ENCODE measurements around the gene MAGEF1.
A peak's percentile ranks its signal among the peaks of the same experiment; 100 is the strongest.

Gene MAGEF1

GRCh38 chr3:184688251-184688881 is 23.5 kb downstream of the MAGEF1 start:
- no peak overlapping the region for H3K4me3 ChIP-seq (ENCODE audit: low read depth, low read length)
- no peaks in the 10 kb centered on the region for H3K36me3 ChIP-seq (ENCODE audit: insufficient read depth, low read length)
- no peak overlapping the region for H2AFZ ChIP-seq (ENCODE audit: low read length, unreplicated experiment)
- 0 out of 2 replicates have a peak overlapping the region, but pooled peaks have one; percentile 22 for H3K27ac ChIP-seq (ENCODE audit: low read depth, low read length)
- peaks cover 16% of the 10 kb centered on the region for H3K4me1 ChIP-seq (ENCODE audit: control insufficient read depth, insufficient read depth, low read length, unreplicated experiment)
- H3K79me2 ChIP-seq (ENCODE audit: control insufficient read depth, insufficient read depth, low read length, unreplicated experiment): no peaks in the 10 kb centered on the region
- H3K27me3 ChIP-seq (ENCODE audit: insufficient read depth, low read length): peaks cover 5% of the 10 kb centered on the region; the same call in 1 of the 2 replicates

GRCh38 chr3:184687363-184688015 is 24.4 kb downstream of the MAGEF1 start:
- Histone ChIP-seq H3K79me2 (ENCODE audit: control insufficient read depth, insufficient read depth, low read length, unreplicated experiment) (no peaks in the 10 kb centered on the region), H3K27me3 (ENCODE audit: insufficient read depth, low read length) (peaks cover 7% of the 10 kb centered on the region; the same call in 1 of the 2 replicates), H3K4me1 (ENCODE audit: control insufficient read depth, insufficient read depth, low read length, unreplicated experiment) (peaks cover 16% of the 10 kb centered on the region), H2AFZ (ENCODE audit: low read length, unreplicated experiment) (no peak overlapping the region), H3K4me3 (ENCODE audit: low read depth, low read length) (no peak overlapping the region), H3K27ac (ENCODE audit: low read depth, low read length) (no peak overlapping the region), H3K36me3 (ENCODE audit: insufficient read depth, low read length) (no peaks in the 10 kb centered on the region)

- H3K4me1 ChIP-seq (ENCODE audit: control insufficient read depth, insufficient read depth, low read length, unreplicated experiment): peaks cover 16% of the 10 kb centered on the region
- H3K4me3 ChIP-seq (ENCODE audit: low read depth, low read length): no peak overlapping the region
- H3K27ac ChIP-seq (ENCODE audit: low read depth, low read length): no peak overlapping the region
- H3K27me3 ChIP-seq (ENCODE audit: insufficient read depth, low read length): peaks cover 7% of the 10 kb centered on the region; the same call in 1 of the 2 replicates
- H3K36me3 ChIP-seq (ENCODE audit: insufficient read depth, low read length): no peaks in the 10 kb centered on the region
- H2AFZ ChIP-seq (ENCODE audit: low read length, unreplicated experiment): no peak overlapping the region
- H3K79me2 ChIP-seq (ENCODE audit: control insufficient read depth, insufficient read depth, low read length, unreplicated experiment): no peaks in the 10 kb centered on the region
Measured at GRCh38 chr3:184685646-184686045, 26.2 kb downstream of the MAGEF1 start.

GRCh38 chr3:184685055-184685454 is 26.8 kb downstream of the MAGEF1 start:
- H3K4me3 ChIP-seq (ENCODE audit: low read depth, low read length): no peak overlapping the region
- H3K4me1 ChIP-seq (ENCODE audit: control insufficient read depth, insufficient read depth, low read length, unreplicated experiment): peaks cover 16% of the 10 kb centered on the region
- H3K27me3 ChIP-seq (ENCODE audit: insufficient read depth, low read length): peaks cover 7% of the 10 kb centered on the region; the same call in 1 of the 2 replicates
- H2AFZ ChIP-seq (ENCODE audit: low read length, unreplicated experiment): no peak overlapping the region
- H3K36me3 ChIP-seq (ENCODE audit: insufficient read depth, low read length): no peaks in the 10 kb centered on the region
- H3K79me2 ChIP-seq (ENCODE audit: control insufficient read depth, insufficient read depth, low read length, unreplicated experiment): no peaks in the 10 kb centered on the region
- H3K27ac ChIP-seq (ENCODE audit: low read depth, low read length): no peak overlapping the region

- H2AFZ ChIP-seq (ENCODE audit: low read length, unreplicated experiment): no peak overlapping the region
- no peaks in the 10 kb centered on the region for H3K79me2 ChIP-seq (ENCODE audit: control insufficient read depth, insufficient read depth, low read length, unreplicated experiment)
- H3K36me3 ChIP-seq (ENCODE audit: insufficient read depth, low read length): no peaks in the 10 kb centered on the region
- peaks cover 7% of the 10 kb centered on the region; the same call in 1 of the 2 replicates for H3K27me3 ChIP-seq (ENCODE audit: insufficient read depth, low read length)
- H3K4me3 ChIP-seq (ENCODE audit: low read depth, low read length): no peak overlapping the region
- H3K4me1 ChIP-seq (ENCODE audit: control insufficient read depth, insufficient read depth, low read length, unreplicated experiment): peaks cover 14% of the 10 kb centered on the region
- H3K27ac ChIP-seq (ENCODE audit: low read depth, low read length): no peak overlapping the region
Measured at GRCh38 chr3:184683900-184684560, 27.8 kb downstream of the MAGEF1 start.

GRCh38 chr3:184683234-184683633 is 28.6 kb downstream of the MAGEF1 start:
- Histone ChIP-seq H2AFZ (ENCODE audit: low read length, unreplicated experiment) (no peak overlapping the region), H3K36me3 (ENCODE audit: insufficient read depth, low read length) (no peaks in the 10 kb centered on the region), H3K27ac (ENCODE audit: low read depth, low read length) (no peak overlapping the region), H3K4me3 (ENCODE audit: low read depth, low read length) (no peak overlapping the region), H3K27me3 (ENCODE audit: insufficient read depth, low read length) (peaks cover 7% of the 10 kb centered on the region; the same call in 1 of the 2 replicates), H3K79me2 (ENCODE audit: control insufficient read depth, insufficient read depth, low read length, unreplicated experiment) (no peaks in the 10 kb centered on the region), H3K4me1 (ENCODE audit: control insufficient read depth, insufficient read depth, low read length, unreplicated experiment) (peaks cover 6% of the 10 kb centered on the region)

GRCh38 chr3:184682671-184683070 is 29.2 kb downstream of the MAGEF1 start:
- peaks cover under 1% of the 10 kb centered on the region for H3K4me1 ChIP-seq (ENCODE audit: control insufficient read depth, insufficient read depth, low read length, unreplicated experiment)
- no peaks in the 10 kb centered on the region for H3K36me3 ChIP-seq (ENCODE audit: insufficient read depth, low read length)
- H3K79me2 ChIP-seq (ENCODE audit: control insufficient read depth, insufficient read depth, low read length, unreplicated experiment): no peaks in the 10 kb centered on the region
- H3K27me3 ChIP-seq (ENCODE audit: insufficient read depth, low read length): peaks cover 7% of the 10 kb centered on the region; the same call in 1 of the 2 replicates
- H2AFZ ChIP-seq (ENCODE audit: low read length, unreplicated experiment): no peak overlapping the region
- no peak overlapping the region for H3K4me3 ChIP-seq (ENCODE audit: low read depth, low read length)
- no peak overlapping the region for H3K27ac ChIP-seq (ENCODE audit: low read depth, low read length)

GRCh38 chr3:184680385-184681345 is 31.2 kb downstream of the MAGEF1 start:
- no peak overlapping the region for H3K27ac ChIP-seq (ENCODE audit: low read depth, low read length)
- H3K36me3 ChIP-seq (ENCODE audit: insufficient read depth, low read length): no peaks in the 10 kb centered on the region
- H2AFZ ChIP-seq (ENCODE audit: low read length, unreplicated experiment): no peak overlapping the region
- no peak overlapping the region for H3K4me3 ChIP-seq (ENCODE audit: low read depth, low read length)
- peaks cover 16% of the 10 kb centered on the region for H3K27me3 ChIP-seq (ENCODE audit: insufficient read depth, low read length)
- no peaks in the 10 kb centered on the region for H3K79me2 ChIP-seq (ENCODE audit: control insufficient read depth, insufficient read depth, low read length, unreplicated experiment)
- H3K4me1 ChIP-seq (ENCODE audit: control insufficient read depth, insufficient read depth, low read length, unreplicated experiment): no peaks in the 10 kb centered on the region

- Histone ChIP-seq H3K36me3 (ENCODE audit: insufficient read depth, low read length) (no peaks in the 10 kb centered on the region), H3K27ac (ENCODE audit: low read depth, low read length) (no peak overlapping the region), H3K4me3 (ENCODE audit: low read depth, low read length) (no peak overlapping the region), H3K79me2 (ENCODE audit: control insufficient read depth, insufficient read depth, low read length, unreplicated experiment) (no peaks in the 10 kb centered on the region), H3K4me1 (ENCODE audit: control insufficient read depth, insufficient read depth, low read length, unreplicated experiment) (no peaks in the 10 kb centered on the region), H2AFZ (ENCODE audit: low read length, unreplicated experiment) (no peak overlapping the region), H3K27me3 (ENCODE audit: insufficient read depth, low read length) (peaks cover 20% of the 10 kb centered on the region)
Measured at GRCh38 chr3:184679056-184679816, 32.6 kb downstream of the MAGEF1 start.
